Trophoblast cell (in vitro differentiated cells and primary cell): Measurements from ENCODE around the gene OLIG2.

Experiments used
- DNase-seq, 2 donors: peaks; one replicate each; pipeline ENCODE4 v3.0.0-alpha.2; 2016
- H2AFZ ChIP-seq: 2 replicates; pipeline ENCODE4 v1.6.1; 2013; ENCODE audit warnings: low read length, moderate library complexity, mild to moderate bottlenecking; ENCODE audit not compliant: insufficient read depth, poor library complexity
- H2AK5ac ChIP-seq: 2 replicates; pipeline ENCODE4 v1.6.1; 2013; ENCODE audit warnings: mild to moderate bottlenecking, low read length
- H2BK120ac ChIP-seq: 2 replicates; pipeline ENCODE4 v1.6.1; 2013; ENCODE audit warnings: low read length, mild to moderate bottlenecking, moderate library complexity; ENCODE audit not compliant: insufficient read depth, poor library complexity
- H2BK12ac ChIP-seq: 2 replicates; pipeline ENCODE4 v1.6.1; 2013; ENCODE audit warnings: mild to moderate bottlenecking, low read length, moderate library complexity
- H2BK5ac ChIP-seq: 2 replicates; pipeline ENCODE4 v1.6.1; 2013; ENCODE audit warnings: low read length, low read depth, moderate library complexity, mild to moderate bottlenecking; ENCODE audit not compliant: poor library complexity
- H3K14ac ChIP-seq: 2 replicates; pipeline ENCODE4 v1.6.1; 2013; ENCODE audit warnings: mild to moderate bottlenecking, low read length
- H3K18ac ChIP-seq: 2 replicates; pipeline ENCODE4 v1.6.1; 2013; ENCODE audit warnings: mild to moderate bottlenecking, low read length
- H3K23ac ChIP-seq: 2 replicates; pipeline ENCODE4 v1.6.1; 2013; ENCODE audit warnings: low read length
- H3K27ac ChIP-seq: 2 replicates; pipeline ENCODE4 v1.5.1; 2013; ENCODE audit warnings: low read depth, mild to moderate bottlenecking, inconsistent platforms, low read length, moderate library complexity
- H3K27me3 ChIP-seq: 2 replicates; pipeline ENCODE4 v1.6.1; 2013; ENCODE audit warnings: inconsistent platforms, mild to moderate bottlenecking, low read length, moderate library complexity; ENCODE audit not compliant: insufficient read depth
- H3K36me3 ChIP-seq, 2 experiments: 1 replicate in 1 of 2; 2 replicates in 1 of 2; pipeline ENCODE4 v1.6.1; 2013; ENCODE audit warnings: low read length in 2 of 2, mild to moderate bottlenecking in 2 of 2, moderate library complexity in 1 of 2; ENCODE audit not compliant: insufficient read depth in 2 of 2, control insufficient read depth in 1 of 2
- H3K4ac ChIP-seq: 2 replicates; pipeline ENCODE4 v1.6.1; 2013; ENCODE audit warnings: low read depth, mild to moderate bottlenecking, low read length, moderate library complexity
- H3K4me1 ChIP-seq, 2 experiments: 1 replicate in 1 of 2; 2 replicates in 1 of 2; pipeline ENCODE4 v1.6.1; 2013; ENCODE audit warnings: low read length in 2 of 2, mild to moderate bottlenecking in 2 of 2, moderate library complexity in 1 of 2; ENCODE audit not compliant: insufficient read depth in 2 of 2, control insufficient read depth in 1 of 2
- H3K4me2 ChIP-seq: 2 replicates; pipeline ENCODE4 v1.6.1; 2013; ENCODE audit warnings: inconsistent platforms, mild to moderate bottlenecking, low read length, moderate library complexity
- H3K4me3 ChIP-seq: 2 replicates; pipeline ENCODE4 v1.5.1; 2013; ENCODE audit warnings: mild to moderate bottlenecking, low read depth, low read length, inconsistent platforms
- H3K79me1 ChIP-seq: one replicate; pipeline ENCODE4 v1.6.1; 2013; ENCODE audit warnings: low read length
- H3K79me2 ChIP-seq: 2 replicates; pipeline ENCODE4 v1.6.1; 2013; ENCODE audit warnings: low read length, mild to moderate bottlenecking; ENCODE audit not compliant: control insufficient read depth, insufficient read depth, poor library complexity
- H3K9ac ChIP-seq: 2 replicates; pipeline ENCODE4 v1.6.1; 2013; ENCODE audit warnings: mild to moderate bottlenecking, low read length
- H3K9me3 ChIP-seq: 2 replicates; pipeline ENCODE4 v1.6.1; 2013; ENCODE audit warnings: low read depth, mild to moderate bottlenecking, control low read depth, inconsistent platforms, low read length; ENCODE audit not compliant: insufficient read depth
- H4K12ac ChIP-seq: 2 replicates; pipeline ENCODE4 v1.6.1; 2013; ENCODE audit warnings: low read depth, mild to moderate bottlenecking, low read length, moderate library complexity
- H4K8ac ChIP-seq: 2 replicates; pipeline ENCODE4 v1.6.1; 2013; ENCODE audit warnings: low read depth, mild to moderate bottlenecking, low read length, moderate library complexity
- H4K91ac ChIP-seq: one replicate; pipeline ENCODE4 v1.6.1; 2013; ENCODE audit warnings: low read depth, mild to moderate bottlenecking, low read length, moderate library complexity
- WGBS: extraction: QIAGEN DNeasy Blood & Tissue Kit; methylation state at CpG from one replicate; pipeline ENCODE4 v1.1.7; 2013; ENCODE audit warnings: missing lambda C conversion rate; ENCODE audit not compliant: insufficient read length, insufficient coverage; ENCODE audit errors: extremely low coverage; 5-methylcytosine and 5-hydroxymethylcytosine counted together

Gene OLIG2

DNA sequence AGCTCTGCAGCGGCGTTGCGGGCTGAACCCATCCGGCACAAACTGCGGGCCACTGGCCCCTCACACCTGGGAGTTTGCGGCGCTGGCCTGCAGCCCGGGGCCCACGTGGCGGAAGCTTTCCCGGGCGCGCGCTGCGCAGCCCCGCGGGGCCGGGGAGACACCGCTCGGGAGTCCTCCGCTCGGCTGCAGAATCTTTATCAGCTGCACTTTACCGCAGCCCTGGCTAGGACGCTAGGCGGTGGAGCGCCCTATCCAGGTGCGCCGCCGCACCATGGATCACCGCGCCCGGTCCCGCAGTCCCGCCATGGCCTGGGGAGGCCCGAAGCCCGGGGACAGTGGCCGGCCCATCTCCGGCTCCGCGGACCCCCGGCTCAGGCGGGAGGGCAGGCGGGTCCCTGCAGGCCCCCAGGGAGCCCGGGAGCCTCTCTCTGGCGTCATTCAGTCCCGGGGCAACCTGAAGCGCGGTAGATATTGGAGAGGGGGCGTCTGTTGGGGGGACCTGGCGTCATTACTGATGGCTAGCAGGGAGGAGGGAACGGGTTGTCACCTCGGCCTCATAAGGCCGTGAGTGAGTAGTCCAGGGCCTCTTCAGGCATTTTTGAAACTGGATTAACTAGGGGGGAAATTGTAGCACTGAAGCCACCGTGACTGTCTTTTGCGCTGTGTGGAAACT lies 5.7 kb upstream of the OLIG2 start:
- DNase-seq: no peak
- Histone ChIP-seq H3K36me3 (no peaks in the 10 kb centered on the region), H2BK5ac (no peak overlapping the region), H3K4me1 (peaks cover 9 to 12% of the 10 kb centered on the region in 2 experiments), H2BK120ac (no peak overlapping the region), H3K18ac (no peak overlapping the region), H3K79me1 (no peaks in the 10 kb centered on the region), H4K8ac (no peak overlapping the region), H3K4me3 (peak overlapping the region; percentile 41), H3K27me3 (peaks cover 62% of the 10 kb centered on the region), H3K9ac (no peak overlapping the region), H4K12ac (no peak overlapping the region), H3K4me2 (peak overlapping the region; percentile 55), H3K79me2 (no peaks in the 10 kb centered on the region), H3K27ac (no peak overlapping the region), H2BK12ac (no peak overlapping the region), H3K14ac (no peak overlapping the region), H2AFZ (no peak overlapping the region), H3K9me3 (peaks cover 3% of the 10 kb centered on the region), H3K4ac (no peak overlapping the region), H2AK5ac (no peak overlapping the region), H3K23ac (no peak overlapping the region), H4K91ac (no peak overlapping the region)
- WGBS: no CpG with 5 or more reads among the region's 55 CpGs

DNA sequence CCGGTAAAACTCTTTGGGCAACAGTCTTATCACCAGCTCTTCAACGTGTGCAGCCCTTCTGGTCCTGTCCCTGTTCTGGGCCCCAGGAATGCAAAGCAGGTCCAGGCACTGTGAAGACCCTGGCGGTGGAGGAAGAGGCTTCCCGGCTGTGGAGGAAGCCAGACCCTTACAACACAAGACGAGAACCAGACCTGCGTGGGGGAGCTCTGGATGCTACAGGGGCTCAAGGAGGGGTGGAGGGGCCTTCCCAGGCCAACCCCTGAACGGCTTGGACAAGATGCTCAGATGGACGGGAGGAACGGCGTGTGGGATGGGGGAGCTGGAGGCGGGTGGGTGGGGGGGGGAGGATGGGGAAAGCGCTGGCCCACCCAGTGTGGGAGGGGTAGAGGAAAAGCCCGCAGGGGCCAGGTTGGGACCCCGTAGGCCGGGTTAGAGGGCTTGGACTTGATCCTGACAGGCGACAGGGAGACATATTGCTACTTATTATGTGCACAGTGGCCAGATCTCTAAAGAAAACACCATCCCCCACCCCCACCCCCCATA lies 5.1 kb upstream of the OLIG2 start:
- H3K27me3 ChIP-seq: peaks cover 68% of the 10 kb centered on the region
- H3K4me1 ChIP-seq: peaks cover 9 to 12% of the 10 kb centered on the region in 2 experiments
- H3K4me3 ChIP-seq: no peak overlapping the region
- WGBS: no CpG with 5 or more reads among the region's 16 CpGs
- no peak overlapping the region for H3K27ac ChIP-seq
- H3K9ac ChIP-seq: no peak overlapping the region
- H2BK5ac ChIP-seq: no peak overlapping the region
- no peak overlapping the region for H2BK12ac ChIP-seq
- no peak overlapping the region for H2AFZ ChIP-seq
- no peaks in the 10 kb centered on the region for H3K79me2 ChIP-seq
- no peak overlapping the region for H4K91ac ChIP-seq
- H3K9me3 ChIP-seq: peaks cover 5% of the 10 kb centered on the region
- H2AK5ac ChIP-seq: no peak overlapping the region
- H3K14ac ChIP-seq: no peak overlapping the region
- no peaks in the 10 kb centered on the region for H3K79me1 ChIP-seq
- no peak overlapping the region for H4K8ac ChIP-seq
- no peak overlapping the region for H2BK120ac ChIP-seq
- no peak for DNase-seq
- no peaks in the 10 kb centered on the region for H3K36me3 ChIP-seq
- H4K12ac ChIP-seq: no peak overlapping the region
- H3K18ac ChIP-seq: no peak overlapping the region
- peak overlapping the region; percentile 55 for H3K4me2 ChIP-seq
- no peak overlapping the region for H3K23ac ChIP-seq
- H3K4ac ChIP-seq: no peak overlapping the region

GRCh38 chr21:33021150-33021549 lies 4.6 kb upstream of the OLIG2 start:
- Histone ChIP-seq H4K91ac (no peak overlapping the region), H2AK5ac (no peak overlapping the region), H2BK5ac (no peak overlapping the region), H4K8ac (no peak overlapping the region), H3K4me1 (peaks cover 9 to 12% of the 10 kb centered on the region in 2 experiments), H3K4ac (no peak overlapping the region), H2BK120ac (no peak overlapping the region), H3K9me3 (peaks cover 5% of the 10 kb centered on the region), H3K79me1 (no peaks in the 10 kb centered on the region), H3K36me3 (no peaks in the 10 kb centered on the region), H3K18ac (no peak overlapping the region), H3K14ac (no peak overlapping the region), H3K27me3 (peaks cover 73% of the 10 kb centered on the region), H3K79me2 (no peaks in the 10 kb centered on the region), H4K12ac (no peak overlapping the region), H2BK12ac (no peak overlapping the region), H3K27ac (no peak overlapping the region), H3K4me3 (no peak overlapping the region), H2AFZ (no peak overlapping the region), H3K23ac (no peak overlapping the region), H3K4me2 (no peak overlapping the region), H3K9ac (no peak overlapping the region)
- no CpG with 5 or more reads among the region's 11 CpGs for WGBS
- DNase-seq: no peak

DNA sequence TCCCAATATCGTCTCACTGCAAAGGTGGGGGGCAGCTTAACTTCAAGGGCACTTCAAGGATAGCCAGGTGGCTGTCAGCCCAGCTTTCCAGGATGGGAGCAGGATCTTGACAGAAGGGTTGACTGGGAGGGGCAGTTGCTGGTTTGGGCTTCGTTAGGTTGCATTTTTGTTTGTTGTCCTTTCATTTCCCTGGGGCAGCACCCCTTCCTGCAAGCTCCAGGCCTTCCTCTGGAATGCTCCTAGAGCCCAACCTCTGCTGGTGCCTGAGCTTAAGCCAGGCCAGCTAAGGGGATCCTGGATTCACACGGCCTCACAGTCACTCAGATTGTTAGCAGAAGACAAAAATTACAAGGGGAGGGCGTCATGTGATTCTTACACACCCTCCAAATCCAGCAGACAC lies 4.1 kb upstream of the OLIG2 start:
- no peak overlapping the region for H4K8ac ChIP-seq

More for the DNA sequence above, 4.1 kb upstream of the OLIG2 start:
- peaks cover 5% of the 10 kb centered on the region for H3K9me3 ChIP-seq
- no peak overlapping the region for H2BK5ac ChIP-seq
- peaks cover 78% of the 10 kb centered on the region for H3K27me3 ChIP-seq
- no peaks in the 10 kb centered on the region for H3K36me3 ChIP-seq
- H2BK12ac ChIP-seq: no peak overlapping the region
- H3K4me2 ChIP-seq: no peak overlapping the region
- H3K9ac ChIP-seq: no peak overlapping the region
- no peak overlapping the region for H3K27ac ChIP-seq
- H4K91ac ChIP-seq: no peak overlapping the region
- no peak overlapping the region for H3K14ac ChIP-seq
- no peak overlapping the region for H3K23ac ChIP-seq
- no peak for DNase-seq
- H3K4me1 ChIP-seq: peaks cover 9 to 12% of the 10 kb centered on the region in 2 experiments
- no peaks in the 10 kb centered on the region for H3K79me1 ChIP-seq
- no peak overlapping the region for H2AFZ ChIP-seq
- no CpG with 5 or more reads among the region's 4 CpGs for WGBS
- H3K18ac ChIP-seq: no peak overlapping the region
- no peak overlapping the region for H3K4me3 ChIP-seq
- H4K12ac ChIP-seq: no peak overlapping the region
- H2BK120ac ChIP-seq: no peak overlapping the region
- no peak overlapping the region for H3K4ac ChIP-seq
- H3K79me2 ChIP-seq: no peaks in the 10 kb centered on the region
- no peak overlapping the region for H2AK5ac ChIP-seq
